GM18526 (cell line): ENCODE data around the gene SPATA31A1.
"Not testable (repeated sequence)": the region's sequence is repeated elsewhere in the genome, so short reads cannot be mapped to it uniquely, and the experiment has no call there.

Source experiments
- POLR2A ChIP-seq: IDR thresholded peaks from 3 replicates; pipeline ENCODE4 v1.6.1; 2011; ENCODE audit not compliant: insufficient read length; ENCODE audit errors: extremely low read depth

Gene SPATA31A1

DNA sequence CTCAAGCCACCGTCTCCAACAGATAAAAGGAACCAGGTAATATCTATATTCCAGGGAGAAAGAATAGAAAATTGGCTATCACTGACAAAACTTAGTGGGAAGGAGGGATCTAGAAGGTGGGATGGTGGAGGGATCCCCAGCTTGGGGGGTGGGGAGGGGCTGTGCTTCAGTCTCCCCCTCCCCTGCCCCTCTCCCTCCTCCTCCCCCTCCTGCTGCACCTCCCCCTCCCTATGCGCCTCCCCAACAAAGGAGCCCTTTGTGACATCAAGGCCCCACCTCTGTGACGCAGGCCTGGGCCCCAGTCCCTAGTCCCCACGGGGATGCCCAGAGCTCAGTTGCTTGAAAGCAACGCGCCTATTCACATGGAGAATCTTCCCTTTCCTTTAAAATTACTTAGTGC, at the start of gene SPATA31A1:
TSS of gene SPATA31A1 (plus strand) at position 301 of the 400 bp plus-strand sequence. CDS start at position 363, 62 bp downstream.
- not testable (repeated sequence) for TF ChIP-seq POLR2A
